Stimulated activated naive CD8-positive, alpha-beta T cell treated with anti-CD3 and anti-CD28 coated beads, Interleukin-15, Interleukin-2, amounts not matched to agents 100 ng/mL and 50 ng/mL, for 24 hours (primary cell): Measurements from ENCODE around the gene GRAMD2A.
A peak's percentile ranks its signal among the peaks of the same experiment; 100 is the strongest.

ENCODE experiments used
- H3K27ac Mint-ChIP-seq: one replicate; pipeline ENCODE4 v1.8.0; 2021; ENCODE audit warnings: mild to moderate bottlenecking, mixed read lengths
- H3K27me3 Mint-ChIP-seq: one replicate; pipeline ENCODE4 v1.8.0; 2021; ENCODE audit warnings: mixed read lengths
- H3K36me3 Mint-ChIP-seq: one replicate; pipeline ENCODE4 v1.8.0; 2021; ENCODE audit warnings: low read depth, mixed read lengths
- H3K4me1 Mint-ChIP-seq: one replicate; pipeline ENCODE4 v1.8.0; 2021; ENCODE audit warnings: low read depth, mixed read lengths
- H3K4me3 Mint-ChIP-seq: one replicate; pipeline ENCODE4 v1.8.0; 2021; ENCODE audit warnings: mild to moderate bottlenecking, mixed read lengths
- H3K9me3 Mint-ChIP-seq: one replicate; pipeline ENCODE4 v1.8.0; 2021; ENCODE audit warnings: mixed read lengths

GRAMD2A gene

DNA sequence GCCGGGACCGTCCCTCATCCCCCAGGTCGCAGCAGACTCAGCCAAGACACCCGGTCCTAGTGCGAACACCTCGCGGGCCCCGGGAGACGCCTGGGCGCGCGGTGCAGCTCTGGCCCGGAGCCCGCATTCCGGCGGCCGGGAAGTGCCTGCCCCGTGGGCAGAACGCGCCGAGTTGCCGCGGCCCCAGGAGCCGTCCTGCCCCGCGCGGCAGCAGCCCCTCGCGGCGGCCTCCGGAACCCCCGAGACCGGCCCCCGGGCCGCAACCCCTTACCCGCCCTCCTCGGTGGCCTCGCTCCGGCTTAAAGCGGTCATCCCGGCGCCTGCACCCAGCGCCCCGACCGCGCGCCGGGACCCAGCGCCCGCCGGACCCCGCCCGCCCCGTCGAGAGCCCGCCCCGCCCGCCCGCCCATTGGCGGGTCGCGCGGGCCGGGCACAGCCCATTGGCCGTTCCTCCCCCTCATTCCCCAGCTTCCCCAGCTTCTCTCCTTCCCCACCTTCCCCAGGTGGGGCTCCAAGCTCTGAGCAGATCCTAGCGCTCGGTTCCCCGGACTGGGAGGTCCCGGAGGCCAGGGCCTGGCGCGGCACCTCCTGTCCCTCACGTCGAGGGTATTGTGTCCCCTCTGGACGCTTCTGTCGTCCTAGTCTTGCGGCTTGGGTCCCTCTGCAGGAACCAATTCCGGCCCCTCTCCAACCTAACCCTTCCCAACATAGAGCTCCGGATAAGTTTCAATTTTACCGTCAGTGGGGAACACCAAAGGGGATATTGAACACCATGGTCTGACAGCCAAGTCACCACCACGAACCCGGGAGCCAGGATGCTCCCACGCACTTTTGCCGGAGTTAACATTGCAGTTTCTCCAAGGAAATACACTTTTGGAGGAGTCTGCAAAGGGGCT is at the start of gene GRAMD2A:
Gene GRAMD2A, minus strand, starts transcription at position 328 of the 896 bp plus-strand sequence.
- peaks cover 49% of the 10 kb centered on the region for H3K36me3 Mint-ChIP-seq
- peaks cover 9% of the 10 kb centered on the region for H3K27me3 Mint-ChIP-seq
- no peaks in the 10 kb centered on the region for H3K9me3 Mint-ChIP-seq
- peak within 1 kb of the TSS; percentile 72 for H3K27ac Mint-ChIP-seq
- peaks cover 12% of the 10 kb centered on the region for H3K4me1 Mint-ChIP-seq
- peak within 1 kb of the TSS; percentile 65 for H3K4me3 Mint-ChIP-seq

DNA sequence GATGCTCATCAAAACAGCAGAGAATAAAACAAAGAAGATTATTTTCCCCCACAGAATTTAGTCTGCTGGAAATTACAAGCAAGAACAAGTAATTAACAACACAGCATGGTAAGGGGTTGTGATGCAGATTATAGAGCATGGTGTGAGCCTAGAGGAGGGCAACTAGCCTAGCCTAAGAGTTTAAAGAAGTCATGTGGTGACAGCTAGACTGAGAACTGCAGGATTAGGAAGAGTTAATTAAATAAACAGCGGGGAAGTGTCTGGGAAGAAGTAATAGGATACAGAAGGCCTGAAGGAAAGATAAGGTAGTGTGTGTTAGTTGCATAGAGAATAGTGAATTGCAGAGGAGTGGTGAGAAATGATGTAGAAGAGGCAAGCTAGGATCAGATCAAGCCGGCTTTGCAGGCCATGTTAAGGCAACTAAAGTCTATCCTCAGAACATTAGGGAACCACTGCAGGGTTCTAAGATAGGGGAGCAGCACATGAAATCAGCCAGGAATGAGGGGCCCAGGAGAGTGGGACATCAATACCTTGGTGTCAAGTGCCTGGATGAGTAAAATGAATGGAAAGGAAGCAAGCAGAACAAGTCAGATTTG is 45.3 kb upstream of the GRAMD2A start:
- H3K27me3 Mint-ChIP-seq: no peaks in the 10 kb centered on the region
- no peak overlapping the region for H3K27ac Mint-ChIP-seq
- H3K36me3 Mint-ChIP-seq: peaks cover 58% of the 10 kb centered on the region
- no peaks in the 10 kb centered on the region for H3K9me3 Mint-ChIP-seq
- peaks cover 19% of the 10 kb centered on the region for H3K4me1 Mint-ChIP-seq
- no peak overlapping the region for H3K4me3 Mint-ChIP-seq

DNA sequence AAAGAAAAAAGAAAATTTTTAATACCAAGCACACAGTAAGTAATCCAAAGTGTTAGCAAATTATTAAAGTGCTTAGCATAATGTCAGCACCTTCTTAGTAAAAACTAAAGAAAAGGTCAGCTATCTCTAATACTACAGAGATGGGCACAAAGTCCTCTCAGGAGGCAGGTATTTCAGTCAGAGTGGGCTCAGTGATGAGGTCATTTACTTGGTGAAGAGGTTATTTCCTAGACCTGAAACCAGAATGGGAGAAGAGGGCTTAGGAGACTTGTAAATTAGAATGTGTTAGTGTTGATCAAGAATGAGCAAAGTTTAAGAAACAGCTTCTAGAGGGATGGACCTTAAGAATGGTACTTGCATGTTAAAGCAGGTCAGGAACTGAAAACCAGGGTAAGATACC is 42.1 kb upstream of the GRAMD2A start:
- Mint-ChIP-seq H3K4me3 (no peak overlapping the region), H3K9me3 (no peaks in the 10 kb centered on the region), H3K27me3 (peaks cover 3% of the 10 kb centered on the region), H3K36me3 (peaks cover 53% of the 10 kb centered on the region), H3K27ac (peak overlapping the region; percentile 17), H3K4me1 (peaks cover 37% of the 10 kb centered on the region)

DNA sequence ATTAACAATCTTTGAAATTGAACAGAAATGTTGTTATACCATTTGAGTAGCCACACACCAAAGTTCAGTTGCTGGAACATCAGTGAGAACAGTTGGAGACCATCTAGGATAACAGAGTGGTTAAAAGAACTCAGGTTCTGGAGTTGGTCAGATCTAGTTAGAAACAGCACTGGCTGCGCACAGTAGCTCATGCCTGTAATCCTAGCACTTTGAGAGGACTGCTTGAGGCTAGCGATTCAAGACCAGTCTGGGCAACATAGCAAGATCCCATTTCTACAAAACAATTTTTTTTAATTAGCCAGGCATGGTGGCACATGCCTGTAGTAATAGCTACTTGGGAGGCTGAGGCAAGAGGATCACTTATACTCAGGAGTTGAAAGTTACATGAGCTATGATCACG is 41.0 kb upstream of the GRAMD2A start:
- H3K4me1 Mint-ChIP-seq: peaks cover 37% of the 10 kb centered on the region
- peak overlapping the region; percentile 61 for H3K27ac Mint-ChIP-seq

DNA sequence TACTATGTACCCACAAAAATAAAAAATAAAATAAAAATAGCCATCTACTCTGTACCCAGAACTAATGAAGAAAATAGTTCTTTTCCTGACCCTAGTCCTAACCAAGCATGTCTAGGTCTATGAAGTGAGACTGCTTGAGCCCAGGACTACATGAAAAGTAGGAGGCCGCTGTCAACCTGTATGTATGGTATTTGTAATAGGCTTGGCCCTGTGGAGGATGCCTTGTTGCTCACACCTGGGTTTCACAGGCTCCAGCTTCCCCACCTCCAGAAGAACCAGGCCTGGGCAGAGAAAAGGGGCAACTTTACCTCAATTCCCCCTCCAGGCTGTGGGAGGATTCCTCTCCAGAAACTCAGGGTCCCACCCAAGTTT is 40.3 kb upstream of the GRAMD2A start:
- Mint-ChIP-seq H3K36me3 (peaks cover 37% of the 10 kb centered on the region), H3K4me1 (peaks cover 40% of the 10 kb centered on the region), H3K9me3 (no peaks in the 10 kb centered on the region), H3K27me3 (peaks cover 3% of the 10 kb centered on the region), H3K27ac (peak overlapping the region; percentile 99), H3K4me3 (peak overlapping the region; percentile 83)

More for the DNA sequence above, 41.0 kb upstream of the GRAMD2A start:
- Mint-ChIP-seq H3K9me3 (no peaks in the 10 kb centered on the region), H3K27me3 (peaks cover 3% of the 10 kb centered on the region), H3K36me3 (peaks cover 42% of the 10 kb centered on the region), H3K4me3 (no peak overlapping the region)

DNA sequence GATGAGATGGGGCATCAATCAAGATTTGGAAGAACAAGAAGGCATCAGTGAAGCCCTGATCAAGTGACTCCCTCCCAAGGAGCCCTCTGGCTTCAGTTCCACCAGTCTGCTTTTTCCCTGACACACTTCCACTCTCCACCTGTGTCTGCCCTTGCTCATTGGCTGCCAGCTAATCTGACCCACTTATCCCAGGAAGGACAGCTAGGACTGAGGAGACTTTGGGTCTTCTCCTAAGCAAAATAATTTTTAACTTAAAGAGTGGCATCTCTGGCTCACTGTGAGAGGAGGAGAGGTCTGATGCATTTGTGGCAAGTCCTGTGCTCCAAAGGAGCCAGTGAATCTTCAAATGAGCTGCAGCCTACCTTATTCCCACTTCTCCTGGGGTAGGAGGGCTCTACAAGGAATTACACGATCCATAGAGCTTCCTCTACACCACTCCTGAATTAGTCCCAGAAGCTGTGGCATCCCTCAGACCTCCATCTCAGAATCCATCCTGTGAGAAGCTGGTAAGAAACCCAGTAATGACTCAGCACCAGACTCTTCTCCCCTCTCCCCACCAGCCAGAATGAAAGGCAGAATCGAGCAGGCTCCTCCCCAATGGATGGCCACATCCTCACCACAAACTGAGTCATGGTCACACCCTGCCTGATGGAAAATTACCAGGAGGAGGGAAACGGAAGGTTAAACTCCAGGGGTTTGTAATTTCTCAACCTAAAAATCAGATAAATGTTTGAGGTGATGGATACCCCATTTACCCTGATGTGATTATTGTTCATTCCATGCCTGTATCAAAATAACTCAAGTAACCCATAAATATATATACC is 39.7 kb upstream of the GRAMD2A start:
- Mint-ChIP-seq H3K36me3 (peaks cover 31% of the 10 kb centered on the region), H3K27ac (peak overlapping the region; percentile 99), H3K27me3 (peaks cover 3% of the 10 kb centered on the region), H3K4me3 (peak overlapping the region; percentile 83), H3K9me3 (no peaks in the 10 kb centered on the region), H3K4me1 (peaks cover 46% of the 10 kb centered on the region)

DNA sequence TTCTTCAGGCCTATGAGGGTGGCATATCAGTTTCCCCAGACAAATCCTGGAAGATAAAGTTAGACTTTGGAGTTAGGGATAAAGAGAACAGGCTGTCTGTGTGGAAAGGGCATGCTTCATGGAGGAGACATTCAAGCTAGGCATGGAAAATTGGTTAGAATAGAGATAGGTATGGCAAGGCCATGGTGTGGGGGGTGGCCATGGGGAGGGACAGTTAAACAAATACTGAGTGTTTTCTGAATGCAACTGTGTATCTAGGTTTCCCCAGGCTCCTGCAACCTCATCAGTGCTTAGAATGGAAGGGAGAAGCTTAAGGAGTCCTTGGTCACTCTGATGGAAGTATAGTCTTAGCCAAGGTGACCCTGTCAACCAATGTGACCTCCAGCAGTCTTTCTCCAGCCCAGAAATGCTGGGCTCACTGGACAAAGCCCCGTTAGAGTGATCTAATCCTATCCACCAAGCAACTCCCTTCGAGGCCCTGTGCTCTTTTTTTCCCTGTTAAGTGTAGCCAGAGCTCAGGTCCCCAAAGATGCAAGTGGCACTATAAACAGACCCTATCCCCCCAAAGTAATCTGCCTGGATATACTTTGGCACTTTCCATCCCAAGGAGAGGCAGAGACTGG is 38.9 kb upstream of the GRAMD2A start:
- Mint-ChIP-seq H3K4me1 (peaks cover 54% of the 10 kb centered on the region), H3K9me3 (no peaks in the 10 kb centered on the region), H3K36me3 (peaks cover 26% of the 10 kb centered on the region), H3K4me3 (peak overlapping the region; percentile 83), H3K27ac (peak overlapping the region; percentile 99), H3K27me3 (peaks cover 3% of the 10 kb centered on the region)

DNA sequence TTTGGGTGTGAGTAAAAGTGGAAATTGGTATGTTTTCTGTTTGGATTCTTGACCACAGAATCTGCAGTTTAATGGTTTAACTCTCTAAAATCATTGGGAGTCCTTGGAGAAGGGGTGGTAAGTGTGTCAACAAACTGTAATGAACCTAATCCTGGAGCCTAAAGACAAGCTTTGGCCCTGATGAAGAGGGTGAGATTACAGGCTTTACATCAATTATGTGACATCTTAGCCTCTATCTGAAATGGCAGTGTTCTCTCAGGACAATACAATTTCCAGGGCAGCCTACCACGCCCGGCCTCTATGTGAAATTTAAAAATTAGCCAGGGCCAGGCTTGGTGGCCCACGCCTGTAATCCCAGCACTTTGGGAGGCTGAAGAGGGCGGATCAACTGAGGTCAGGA is 37.7 kb upstream of the GRAMD2A start:
- peaks cover 21% of the 10 kb centered on the region for H3K36me3 Mint-ChIP-seq
- peak overlapping the region; percentile 12 for H3K27ac Mint-ChIP-seq
- peaks cover 3% of the 10 kb centered on the region for H3K27me3 Mint-ChIP-seq
- H3K9me3 Mint-ChIP-seq: no peaks in the 10 kb centered on the region
- H3K4me3 Mint-ChIP-seq: no peak overlapping the region
- peaks cover 54% of the 10 kb centered on the region for H3K4me1 Mint-ChIP-seq

DNA sequence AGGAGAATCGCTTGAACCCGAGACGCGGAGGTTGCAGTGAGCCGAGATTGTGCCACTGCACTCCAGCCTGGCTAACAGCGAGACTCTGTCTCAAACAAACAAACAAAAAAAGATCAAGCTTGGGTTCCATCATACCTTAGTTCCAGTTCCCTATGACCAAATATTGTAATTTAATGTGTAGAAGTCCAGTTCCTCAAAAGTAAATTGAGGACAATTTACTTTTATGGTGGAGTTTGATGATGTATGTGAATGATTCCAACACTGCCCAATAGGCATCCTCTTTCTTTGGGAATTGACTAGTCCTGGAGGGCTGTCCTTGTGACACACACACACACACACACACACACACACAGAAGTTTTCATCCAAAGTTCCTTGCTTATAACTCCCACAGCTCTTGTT is 36.2 kb upstream of the GRAMD2A start:
- Mint-ChIP-seq H3K27me3 (peaks cover 3% of the 10 kb centered on the region), H3K9me3 (no peaks in the 10 kb centered on the region), H3K36me3 (peaks cover 25% of the 10 kb centered on the region), H3K27ac (no peak overlapping the region), H3K4me3 (no peak overlapping the region), H3K4me1 (peaks cover 49% of the 10 kb centered on the region)

DNA sequence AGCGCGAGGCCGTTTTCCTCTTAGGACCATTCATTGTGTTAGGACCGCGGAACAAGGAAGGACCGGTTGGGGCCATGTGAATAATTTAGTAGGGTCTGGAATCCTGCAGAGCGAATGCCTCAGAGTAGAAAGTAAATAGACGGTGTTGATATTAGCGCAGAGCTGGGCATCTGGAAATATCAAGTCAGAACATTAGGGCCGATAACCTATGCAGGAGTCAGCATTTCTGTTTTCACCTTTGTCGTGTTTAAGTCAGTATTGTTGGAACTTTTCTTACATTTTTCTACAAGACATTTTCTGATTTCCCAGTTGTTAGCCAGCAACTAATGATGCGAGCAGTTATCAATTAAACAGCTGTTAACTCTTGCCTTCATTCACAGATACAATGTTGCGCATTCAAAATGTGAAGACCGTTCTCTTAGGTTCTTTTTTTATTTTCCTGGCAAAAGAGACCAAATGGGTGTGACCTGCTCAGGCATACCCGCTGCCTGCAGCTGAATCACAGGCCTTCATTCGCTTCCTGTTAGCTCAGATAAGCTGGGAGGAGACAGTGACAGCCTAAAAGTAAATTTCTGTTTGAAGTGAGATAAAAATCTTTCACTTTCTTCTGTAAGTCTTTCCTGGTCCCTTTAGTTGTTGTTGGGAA is 34.4 kb upstream of the GRAMD2A start:
- peaks cover 45% of the 10 kb centered on the region for H3K4me1 Mint-ChIP-seq
- H3K27me3 Mint-ChIP-seq: no peaks in the 10 kb centered on the region
- H3K9me3 Mint-ChIP-seq: no peaks in the 10 kb centered on the region
- H3K36me3 Mint-ChIP-seq: peaks cover 34% of the 10 kb centered on the region
- peak overlapping the region; percentile 99 for H3K27ac Mint-ChIP-seq
- H3K4me3 Mint-ChIP-seq: peak overlapping the region; percentile 94

DNA sequence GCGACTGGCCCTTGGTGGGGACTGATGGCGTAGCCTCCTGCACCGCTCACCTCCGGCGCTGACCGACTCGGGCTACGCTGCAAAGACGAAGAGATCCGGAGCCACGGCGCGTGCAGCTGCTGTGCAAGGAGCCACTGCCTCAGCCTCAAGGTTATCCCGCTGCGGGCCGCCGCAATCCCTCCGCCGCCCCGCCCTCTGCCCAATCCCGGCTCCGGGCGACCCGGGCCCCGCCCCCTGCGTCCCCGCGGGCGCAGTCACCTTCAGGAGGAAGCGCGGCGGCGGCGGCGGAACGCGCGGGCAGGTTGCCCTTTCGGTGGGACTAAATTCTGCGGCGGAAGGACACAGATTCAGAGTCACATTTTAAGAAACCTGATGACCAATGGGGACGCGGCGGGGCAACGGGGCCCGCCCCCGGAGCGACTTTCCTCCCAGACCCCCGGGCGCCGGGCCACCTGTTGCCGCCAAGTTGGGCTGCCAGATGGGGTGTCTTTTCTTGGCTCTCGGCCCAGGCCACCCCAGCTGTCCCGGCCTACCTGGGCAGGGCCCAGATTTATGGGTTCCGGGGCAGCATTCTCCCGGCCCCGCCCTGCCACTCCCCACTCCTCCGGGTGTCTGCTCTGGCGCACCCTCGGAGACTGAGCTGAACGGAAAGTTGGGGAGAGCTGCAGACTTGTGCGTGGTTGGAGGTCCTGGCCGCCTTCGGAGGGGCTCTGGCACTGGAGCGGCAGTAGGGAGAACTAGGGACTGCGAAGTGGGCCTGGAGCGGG is 33.7 kb upstream of the GRAMD2A start, which contains the start of gene PKM:
Gene PKM, minus strand, starts transcription at position 125 of the 767 bp plus-strand sequence. CDS start 12,093 bp downstream, outside the sequence.
- Mint-ChIP-seq H3K27ac (peak within 1 kb of the TSS; percentile 99), H3K27me3 (no peaks in the 10 kb centered on the region), H3K36me3 (peaks cover 40% of the 10 kb centered on the region), H3K4me3 (peak within 1 kb of the TSS; percentile 94), H3K9me3 (no peaks in the 10 kb centered on the region), H3K4me1 (peaks cover 44% of the 10 kb centered on the region)

DNA sequence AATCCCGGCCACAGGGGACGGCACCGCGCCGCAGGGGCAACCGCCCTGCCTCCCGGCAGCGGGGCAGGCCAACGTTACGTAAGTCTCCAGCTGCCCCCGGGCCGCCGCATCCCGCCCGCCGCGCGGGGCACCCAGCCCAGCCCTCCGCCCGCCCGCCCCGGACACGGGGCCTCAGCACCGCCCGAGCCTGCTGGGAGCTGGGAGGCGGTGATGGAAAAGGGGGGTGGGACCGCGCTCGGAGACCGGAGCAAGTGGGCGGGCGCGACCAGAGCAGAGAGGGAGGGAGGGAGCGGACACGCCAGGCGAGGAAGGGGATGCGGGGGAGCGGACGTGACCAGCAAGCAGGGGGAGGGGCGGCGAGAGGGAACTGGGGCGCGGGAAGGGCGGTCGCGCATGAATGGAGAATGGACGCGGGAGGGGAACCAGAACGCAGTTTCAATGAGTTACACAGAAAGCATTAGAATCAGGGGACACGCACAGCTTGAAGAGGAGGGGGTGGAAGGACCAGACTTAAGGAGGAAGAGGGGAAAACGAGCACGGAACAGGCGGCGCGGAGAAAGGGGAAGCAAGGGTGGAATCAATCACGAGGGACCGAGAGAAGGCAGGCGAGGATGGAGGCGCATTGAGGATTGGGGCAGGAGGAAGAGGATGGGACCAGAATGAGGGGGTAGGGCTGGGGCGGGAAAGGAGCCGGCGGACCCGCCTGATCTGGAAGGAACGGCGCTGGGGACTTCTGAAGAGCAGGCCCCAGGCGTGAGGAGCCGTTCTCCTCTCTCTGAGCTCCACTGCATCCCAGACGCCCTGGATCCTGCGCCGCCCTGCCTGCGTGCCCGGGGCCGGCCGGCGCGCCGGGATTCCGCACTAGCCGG is 32.8 kb upstream of the GRAMD2A start:
- Mint-ChIP-seq H3K36me3 (peaks cover 48% of the 10 kb centered on the region), H3K27me3 (no peaks in the 10 kb centered on the region), H3K4me1 (peaks cover 49% of the 10 kb centered on the region), H3K4me3 (peak overlapping the region; percentile 94), H3K27ac (peak overlapping the region; percentile 99), H3K9me3 (no peaks in the 10 kb centered on the region)

DNA sequence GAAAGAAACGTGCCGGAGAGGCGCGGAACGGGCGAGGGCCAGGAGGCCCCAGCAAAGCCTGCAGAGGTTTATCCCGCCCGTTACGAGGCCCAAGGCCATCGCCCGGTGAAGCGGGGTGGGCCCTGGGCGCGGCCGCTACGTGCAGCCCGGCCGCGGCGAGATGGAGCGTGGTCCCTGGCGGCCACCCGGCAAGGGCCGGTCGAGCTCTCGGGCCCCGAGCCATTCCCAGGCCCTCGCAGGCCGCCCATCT is 32.3 kb upstream of the GRAMD2A start:
- Mint-ChIP-seq H3K4me1 (peaks cover 52% of the 10 kb centered on the region), H3K27me3 (no peaks in the 10 kb centered on the region), H3K36me3 (peaks cover 51% of the 10 kb centered on the region), H3K9me3 (no peaks in the 10 kb centered on the region), H3K27ac (peak overlapping the region; percentile 100), H3K4me3 (peak overlapping the region; percentile 94)
